SU-DHL-6 (cell line): ENCODE results near the gene SDCCAG8.

ENCODE experiments used
- EZH2phosphoT487 ChIP-seq: fragments of 200-600 bp; sonication (generic), shearing (Covaris generic); conservative IDR thresholded peaks from 2 replicates; pipeline ENCODE4 v1.6.1; 2018; ENCODE audit warnings: mild to moderate bottlenecking, antibody characterized with exemption, low read length, moderate library complexity, mixed read lengths
- TF ChIP-seq, protein P1 (sequence below): fragments of 200-600 bp; sonication (generic); IDR thresholded peaks from one replicate; pipeline ENCODE4 v1.5.1; 2017; ENCODE audit warnings: antibody characterized with exemption, mild to moderate bottlenecking, low read length, moderate library complexity; ENCODE audit not compliant: insufficient read depth, poor library complexity, severe bottlenecking

DNA sequence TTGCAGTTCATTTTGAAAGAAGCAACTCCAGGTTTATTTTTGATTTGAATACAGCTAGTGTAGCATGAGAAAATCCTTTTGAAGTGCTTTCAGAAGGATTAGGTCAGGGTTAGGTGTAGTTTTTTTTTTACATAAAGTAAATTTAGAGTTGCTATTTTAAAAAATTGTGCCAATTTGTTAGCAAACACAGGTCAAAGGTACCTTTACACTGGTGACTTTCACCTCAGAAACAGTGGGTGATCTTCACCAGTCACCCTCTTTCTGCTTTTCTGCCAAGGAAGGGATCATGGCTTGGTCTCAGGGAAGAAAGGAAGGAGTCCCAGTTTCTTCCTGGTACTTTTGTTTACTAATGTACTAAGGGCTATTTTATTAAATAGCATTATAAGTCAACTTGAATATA is 111.5 kb downstream of the SDCCAG8 start:
- TF ChIP-seq, protein P1, sequence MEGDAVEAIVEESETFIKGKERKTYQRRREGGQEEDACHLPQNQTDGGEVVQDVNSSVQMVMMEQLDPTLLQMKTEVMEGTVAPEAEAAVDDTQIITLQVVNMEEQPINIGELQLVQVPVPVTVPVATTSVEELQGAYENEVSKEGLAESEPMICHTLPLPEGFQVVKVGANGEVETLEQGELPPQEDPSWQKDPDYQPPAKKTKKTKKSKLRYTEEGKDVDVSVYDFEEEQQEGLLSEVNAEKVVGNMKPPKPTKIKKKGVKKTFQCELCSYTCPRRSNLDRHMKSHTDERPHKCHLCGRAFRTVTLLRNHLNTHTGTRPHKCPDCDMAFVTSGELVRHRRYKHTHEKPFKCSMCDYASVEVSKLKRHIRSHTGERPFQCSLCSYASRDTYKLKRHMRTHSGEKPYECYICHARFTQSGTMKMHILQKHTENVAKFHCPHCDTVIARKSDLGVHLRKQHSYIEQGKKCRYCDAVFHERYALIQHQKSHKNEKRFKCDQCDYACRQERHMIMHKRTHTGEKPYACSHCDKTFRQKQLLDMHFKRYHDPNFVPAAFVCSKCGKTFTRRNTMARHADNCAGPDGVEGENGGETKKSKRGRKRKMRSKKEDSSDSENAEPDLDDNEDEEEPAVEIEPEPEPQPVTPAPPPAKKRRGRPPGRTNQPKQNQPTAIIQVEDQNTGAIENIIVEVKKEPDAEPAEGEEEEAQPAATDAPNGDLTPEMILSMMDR, result no peak
- TF ChIP-seq EZH2phosphoT487, result no peak
